Measurements from ENCODE around the gene ZNF618. TPM values are rescaled to one million over a fixed set of nuclear protein-coding genes. Genes with fewer than 3 reads are reported as not detected.
"Not testable (repeated sequence)": the region's sequence is repeated elsewhere in the genome, so short reads cannot be mapped to it uniquely, and the experiment has no call there.

The ZNF618 gene
- total RNA-seq, 1 donor from 2014 or later, result 3.9 TPM

DNA sequence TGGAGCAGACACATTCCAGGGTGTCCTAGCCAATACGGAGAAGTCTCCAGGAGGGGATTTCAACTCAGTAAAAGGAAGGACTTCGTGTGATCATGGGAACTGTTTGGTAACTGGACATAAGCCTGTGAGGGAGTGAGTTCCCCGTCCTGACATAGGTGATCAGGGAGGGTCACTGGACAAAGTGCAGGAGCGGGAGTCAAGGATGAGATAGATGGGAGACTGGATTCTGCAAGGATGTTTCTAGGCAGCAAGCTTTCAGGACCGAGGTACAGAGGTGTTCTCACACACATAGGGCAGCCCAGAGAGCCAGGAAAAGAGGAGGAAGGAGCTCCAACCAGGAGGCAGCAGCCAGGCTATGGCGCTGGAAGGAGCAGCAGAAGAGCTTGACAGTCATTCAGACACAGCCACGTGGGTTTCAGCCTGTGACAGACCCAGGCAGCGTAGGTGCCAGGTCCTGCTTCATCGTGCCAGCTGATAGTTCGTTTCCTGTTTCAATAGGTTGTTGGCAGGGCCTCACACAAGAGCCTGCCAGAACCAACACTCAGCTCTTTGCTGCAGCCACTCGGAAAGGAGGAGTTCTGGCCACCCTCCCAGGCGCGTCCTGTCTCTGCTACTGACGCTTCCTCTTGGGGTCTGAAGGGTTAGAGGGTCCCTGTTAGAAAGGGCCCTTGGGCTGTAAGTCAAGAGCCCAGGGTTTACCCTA lies 117.9 kb downstream of the ZNF618 start:
- DNase-seq (ENCODE audit: low read depth), result no peak
- TF ChIP-seq CTCF (conservative IDR thresholded peaks at IDR 0.05; ENCODE audit: low read depth, low read length), result peak; percentile 5
- no peak overlapping the region for H3K4me3 ChIP-seq (ENCODE audit: low read depth, low read length)

GRCh38 chr9:113995401-113995800 lies 119.3 kb downstream of the ZNF618 start:
- DNase-seq (ENCODE audit: low read depth), result no peak
- H3K4me3 ChIP-seq (ENCODE audit: low read depth, low read length), result no peak overlapping the region
- TF ChIP-seq CTCF (conservative IDR thresholded peaks at IDR 0.05; ENCODE audit: low read depth, low read length), result no peak

DNA sequence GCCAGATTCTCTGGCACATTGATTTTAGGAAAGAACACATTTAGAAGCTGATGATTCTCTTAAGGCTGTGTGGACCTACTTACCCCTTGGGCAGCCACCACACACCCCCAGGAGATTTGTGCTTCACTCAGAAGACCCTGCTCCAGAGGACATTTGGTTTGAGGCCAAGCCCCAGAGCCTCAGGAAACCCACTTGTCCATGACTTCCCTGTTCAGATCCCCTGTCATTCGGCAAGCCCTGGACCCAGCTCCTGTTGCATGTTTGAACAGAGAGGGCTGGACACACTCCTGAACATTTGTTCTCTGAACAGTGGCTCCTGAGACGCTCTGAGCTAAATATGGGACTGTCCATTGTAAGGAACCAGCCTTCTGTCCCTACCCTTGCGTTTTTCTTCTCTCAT lies 119.9 kb downstream of the ZNF618 start:
- DNase-seq (ENCODE audit: low read depth), result no peak
- H3K4me3 ChIP-seq (ENCODE audit: low read depth, low read length), result no peak overlapping the region
- TF ChIP-seq CTCF (conservative IDR thresholded peaks at IDR 0.05; ENCODE audit: low read depth, low read length), result no peak

DNA sequence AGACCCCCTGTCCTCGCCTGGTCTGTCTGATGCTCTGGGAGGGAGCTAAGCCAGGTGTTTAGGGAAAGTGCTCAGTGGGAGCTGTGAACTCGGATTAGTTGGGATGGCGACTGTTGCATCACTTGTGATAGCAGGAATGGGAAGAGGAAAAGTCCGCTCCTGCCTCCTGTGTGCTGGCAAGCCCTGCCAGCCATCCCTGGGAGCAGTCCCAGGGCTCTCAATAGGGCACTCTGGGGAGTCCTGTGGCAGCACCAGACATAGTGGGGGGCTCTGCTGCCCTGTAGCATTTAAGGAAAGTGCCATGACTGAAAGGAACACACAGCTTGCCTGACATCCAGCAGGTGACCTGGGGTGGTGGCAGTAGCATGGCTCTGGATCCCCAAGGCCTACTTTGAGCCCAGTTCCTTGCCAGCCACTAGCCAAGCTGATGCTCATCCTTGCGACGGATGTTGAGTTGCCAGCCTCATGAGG lies 120.5 kb downstream of the ZNF618 start:
- H3K4me3 ChIP-seq (ENCODE audit: low read depth, low read length), result no peak overlapping the region
- TF ChIP-seq CTCF (conservative IDR thresholded peaks at IDR 0.05; ENCODE audit: low read depth, low read length), result no peak
- DNase-seq (ENCODE audit: low read depth), result no peak

DNA sequence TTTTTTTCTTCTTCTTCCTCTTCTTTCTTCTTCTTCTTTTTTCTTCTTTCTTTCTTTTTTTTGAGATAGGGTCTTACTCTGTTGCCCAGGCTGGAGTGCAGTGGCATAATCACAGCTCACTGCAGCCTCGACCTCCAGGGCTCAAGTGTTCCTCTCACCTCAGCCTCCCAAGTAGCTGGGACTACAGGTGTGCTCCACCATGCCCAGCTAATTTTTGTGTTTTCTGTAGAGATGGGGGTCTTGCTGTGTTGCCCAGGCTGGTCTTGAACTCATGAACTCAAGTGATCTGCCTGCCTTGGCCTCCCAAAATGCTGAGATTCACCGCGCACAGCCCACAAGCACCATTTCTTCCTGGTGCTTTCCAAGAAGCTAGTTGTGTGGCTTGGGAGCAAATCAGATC lies 121.0 kb downstream of the ZNF618 start:
- DNase-seq (ENCODE audit: low read depth); H3K4me3 ChIP-seq (ENCODE audit: low read depth, low read length): not testable (repeated sequence)

GRCh38 chr9:113997610-113998009 lies 121.5 kb downstream of the ZNF618 start:
- no peak overlapping the region for H3K4me3 ChIP-seq (ENCODE audit: low read depth, low read length)
- DNase-seq (ENCODE audit: low read depth), result no peak
- TF ChIP-seq CTCF (conservative IDR thresholded peaks at IDR 0.05; ENCODE audit: low read depth, low read length), result no peak

DNA sequence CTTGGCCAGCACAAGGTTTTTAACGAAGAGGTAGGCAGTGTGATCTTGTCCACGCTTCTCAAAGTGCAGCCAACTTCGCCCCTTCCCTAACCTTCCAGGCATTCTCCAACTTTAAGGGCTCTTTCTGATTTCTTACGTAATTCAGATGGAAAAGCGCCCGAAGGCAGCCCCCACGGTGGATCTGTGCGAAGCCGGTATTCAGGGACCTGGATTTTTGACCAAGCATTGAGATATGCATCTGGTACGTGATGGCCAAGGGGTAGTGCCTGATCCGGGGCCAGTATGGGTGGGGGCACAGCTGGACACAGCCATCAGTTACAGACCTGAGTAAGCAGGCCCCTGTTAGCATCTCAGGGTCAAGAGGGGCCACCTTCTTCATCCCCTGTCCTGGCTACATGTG lies 122.0 kb downstream of the ZNF618 start:
- no peak for TF ChIP-seq CTCF (conservative IDR thresholded peaks at IDR 0.05; ENCODE audit: low read depth, low read length)
- DNase-seq (ENCODE audit: low read depth), result no peak
- H3K4me3 ChIP-seq (ENCODE audit: low read depth, low read length), result no peak overlapping the region

Measured in epithelial cell of proximal tubule (primary cell).